Loucy (cell line): ENCODE data around the gene CD320.
"Not testable (repeated sequence)": the region's sequence is repeated elsewhere in the genome, so short reads cannot be mapped to it uniquely, and the experiment has no call there.

Experiments used
- CTCF ChIP-seq: fragments of 200-600 bp; sonication (generic); conservative IDR thresholded peaks from 2 replicates; pipeline ENCODE4 v1.5.1; 2014; ENCODE audit warnings: mild to moderate bottlenecking, antibody characterized with exemption, low read length
- EZH2phosphoT487 ChIP-seq: fragments of 200-600 bp; IDR thresholded peaks from 2 replicates; pipeline ENCODE4 v1.6.1; 2018; ENCODE audit warnings: antibody characterized with exemption, mild to moderate bottlenecking, moderate library complexity, borderline replicate concordance

- TF ChIP-seq EZH2phosphoT487, CTCF: not testable (repeated sequence)
Observed at GRCh38 chr19:8291337-8291736, 16.8 kb downstream of the CD320 start.
